ENCODE results near the gene GM2A.
"Not testable (repeated sequence)": the region's sequence is repeated elsewhere in the genome, so short reads cannot be mapped to it uniquely, and the experiment has no call there.

GM2A gene

DNA sequence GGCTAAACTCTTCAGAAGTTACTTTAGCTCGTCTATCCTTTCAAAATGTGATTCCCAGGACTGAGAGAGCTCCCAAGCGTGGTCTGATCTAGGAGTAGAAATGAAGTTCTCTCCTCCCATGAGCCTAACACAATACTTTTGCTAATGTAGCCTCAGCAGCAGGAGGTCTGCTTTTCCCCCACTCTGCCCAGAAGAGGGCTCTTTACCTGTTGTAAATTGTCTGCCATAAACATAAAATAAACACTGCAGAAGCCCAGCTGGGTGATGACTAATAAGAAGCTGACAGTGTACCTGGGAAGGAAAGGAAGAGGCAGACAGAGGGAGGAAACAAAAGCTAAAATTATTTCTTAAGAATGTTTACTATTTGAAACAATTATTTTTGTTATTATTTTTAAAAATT, 35.2 kb downstream of the GM2A start:
- ATAC-seq, result peak; percentile 36
- no peak for DNase-seq

DNA sequence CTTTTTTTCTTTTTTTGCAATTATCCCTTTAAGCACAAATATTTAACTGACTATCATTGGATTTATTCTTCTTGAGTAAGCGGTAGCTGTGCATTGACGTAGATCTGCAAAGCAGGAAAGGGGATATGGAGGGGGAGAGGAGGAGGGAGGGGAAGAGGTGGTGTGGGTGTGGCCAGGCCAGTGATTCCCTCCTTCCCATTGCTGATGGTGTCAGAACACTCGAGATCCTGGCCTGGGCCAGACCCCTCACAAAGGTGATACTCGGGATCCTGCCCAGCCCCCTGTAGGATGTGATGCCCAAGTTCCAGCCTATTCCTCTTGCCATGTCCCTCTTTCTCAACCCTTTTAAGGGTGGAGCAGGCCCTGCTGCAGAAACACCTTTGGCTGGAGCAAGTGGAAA, 40.6 kb downstream of the GM2A start:
- DNase-seq (no peak), ATAC-seq (no peak)

DNA sequence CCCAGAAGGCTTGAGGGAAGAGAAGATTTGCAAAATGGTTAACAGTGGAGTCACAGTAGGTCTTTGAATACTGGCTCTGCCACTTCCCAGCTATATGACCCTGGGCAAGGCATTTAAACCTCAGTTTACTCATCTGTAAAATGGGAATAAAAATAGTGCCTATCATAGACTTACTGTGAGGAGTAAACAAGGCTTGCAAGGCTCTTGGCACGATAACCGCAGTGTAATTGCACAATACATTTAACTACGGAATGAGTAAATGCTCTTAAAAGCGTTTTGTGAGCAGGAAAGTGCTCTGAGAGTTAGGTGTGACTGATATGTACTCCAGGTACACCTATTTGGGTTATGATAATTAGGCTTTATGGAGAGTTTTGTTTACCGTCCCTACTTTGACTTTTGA, 42.2 kb downstream of the GM2A start:
- no peak for DNase-seq
- no peak for ATAC-seq

DNA sequence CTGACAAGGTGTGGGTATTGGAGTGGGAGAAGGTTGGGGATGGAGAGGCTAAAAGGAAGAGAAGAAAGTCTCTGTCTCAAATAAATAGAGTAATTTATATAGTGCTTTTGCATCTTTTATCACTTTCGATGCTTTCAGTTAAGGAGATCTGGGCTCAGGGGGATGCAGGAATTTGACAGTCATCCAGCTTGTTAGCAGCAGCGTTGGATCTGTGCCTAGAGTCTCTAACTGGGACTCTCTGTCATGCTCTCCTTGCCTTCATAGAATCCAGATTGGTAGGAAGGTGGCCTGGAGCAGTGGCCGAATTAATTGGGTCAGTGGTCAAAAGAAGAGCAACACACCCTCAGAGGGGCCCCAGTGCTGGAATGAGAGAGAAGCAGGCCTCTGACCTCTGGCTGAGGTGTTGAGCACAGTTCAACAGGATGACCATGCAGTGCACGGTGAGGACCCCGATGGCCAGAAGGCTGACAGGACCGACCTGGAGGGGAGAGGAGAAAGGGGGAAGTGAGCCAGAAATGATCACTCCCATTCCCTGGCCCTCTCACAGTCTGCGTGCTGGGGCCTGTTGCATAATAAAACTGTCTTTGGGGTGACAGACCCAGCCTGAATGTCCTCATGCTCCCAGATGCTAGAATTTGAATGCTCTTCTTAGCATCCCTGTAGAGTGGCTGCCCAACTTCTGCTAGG, 42.9 kb downstream of the GM2A start:
- ATAC-seq (no peak), DNase-seq (no peak)

DNA sequence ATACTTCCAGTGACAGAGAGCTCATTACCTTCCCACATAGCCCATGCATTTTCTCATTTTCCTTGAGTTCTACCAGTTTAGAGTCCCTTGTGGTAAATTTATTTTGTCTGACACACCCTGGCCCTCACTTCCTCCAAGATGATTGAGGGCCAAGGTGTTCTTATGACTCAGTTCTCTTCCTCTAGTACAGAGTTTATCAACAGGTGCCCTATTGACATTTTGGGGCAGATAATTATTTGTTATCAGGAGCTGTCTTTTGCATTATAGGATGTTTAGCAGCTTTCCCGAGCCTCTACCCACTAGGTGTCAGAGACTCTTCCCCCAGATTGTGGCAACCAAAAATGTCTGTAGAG, 43.5 kb downstream of the GM2A start:
- ATAC-seq (no peak), DNase-seq (no peak)

DNA sequence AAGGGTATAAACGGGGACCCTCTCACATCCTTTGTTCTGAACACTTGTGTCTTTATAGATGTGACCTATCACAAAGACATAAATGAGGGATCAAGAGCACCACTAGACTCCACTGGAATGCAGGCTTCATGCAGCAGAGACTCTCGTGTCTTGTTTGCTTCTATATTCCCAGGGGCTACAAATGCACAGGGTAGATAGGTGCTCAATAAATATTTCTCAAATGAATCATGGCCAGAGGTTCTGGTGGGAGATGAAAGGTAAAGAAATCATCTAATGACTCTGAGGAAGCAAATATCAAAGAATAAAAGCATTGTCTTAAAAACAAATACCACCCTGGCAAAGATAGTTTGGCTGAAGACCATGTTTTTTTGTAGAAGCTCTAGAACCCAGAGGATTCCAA, 44.0 kb downstream of the GM2A start:
- no peak for DNase-seq

DNA sequence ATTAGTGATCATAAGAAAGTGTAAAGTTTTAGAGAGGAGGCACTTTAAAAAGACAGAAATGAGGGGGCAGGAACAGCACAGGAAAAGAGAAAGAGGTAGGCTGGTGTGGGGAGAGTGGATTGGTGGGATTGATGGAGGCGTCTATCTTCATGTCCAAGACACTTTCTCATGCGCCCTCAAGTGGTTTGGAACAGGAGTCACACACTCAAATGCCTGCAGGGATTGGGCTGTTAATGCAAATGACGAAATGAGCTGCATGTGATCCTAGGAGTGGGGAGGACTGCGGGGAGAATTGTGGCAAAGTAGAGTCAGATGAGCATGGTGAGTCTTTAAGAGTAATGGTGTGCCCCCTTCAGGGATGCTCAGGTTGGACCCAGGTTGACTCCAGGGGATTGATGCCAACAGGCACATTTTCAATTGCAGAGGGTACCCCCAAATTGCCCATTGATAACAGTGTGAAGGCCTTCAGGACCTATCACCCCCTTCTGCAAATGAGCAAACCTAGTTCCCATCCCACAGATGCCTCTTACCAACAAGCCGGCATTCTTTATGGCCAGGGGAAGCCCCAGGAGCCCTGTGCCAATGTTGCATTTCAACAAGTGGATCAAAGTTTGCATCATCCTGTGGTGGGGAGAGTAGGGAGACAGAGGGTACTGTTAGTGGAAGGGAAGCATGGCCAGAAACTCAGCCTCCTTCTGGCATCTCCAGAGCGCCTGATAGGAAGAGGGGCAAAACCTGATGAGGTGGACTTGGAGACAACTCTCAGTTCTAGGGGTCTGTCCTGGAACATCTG, 45.3 kb downstream of the GM2A start:
- DNase-seq (no peak), ATAC-seq (no peak)

More for the DNA sequence above, 44.0 kb downstream of the GM2A start:
- no peak for ATAC-seq

DNA sequence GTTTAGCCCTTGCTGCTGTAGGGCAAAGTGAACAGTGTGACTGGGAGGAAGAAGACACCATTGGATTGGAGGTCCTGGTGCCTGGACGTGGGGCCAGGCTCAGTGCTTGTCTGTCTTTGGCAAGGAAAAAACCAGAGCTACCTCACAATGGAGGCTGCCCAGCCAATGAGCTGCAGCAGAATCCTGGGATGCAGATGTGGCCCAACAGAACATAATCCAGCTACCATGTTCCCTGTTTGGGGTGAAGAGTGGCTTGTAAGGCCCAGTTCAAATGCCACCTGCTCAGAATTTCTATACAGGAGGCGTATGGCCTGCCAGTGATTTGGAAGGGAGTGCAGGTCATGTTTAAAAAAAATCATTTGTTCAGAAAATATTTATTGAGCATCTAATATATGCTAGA, 50.7 kb downstream of the GM2A start, which contains the start of gene SLC36A3:
SLC36A3 (minus strand) TSS at position 101 of the 400 bp plus-strand sequence. CDS start 412 bp downstream, outside the sequence.
- no peak for DNase-seq
- no peak for ATAC-seq

DNA sequence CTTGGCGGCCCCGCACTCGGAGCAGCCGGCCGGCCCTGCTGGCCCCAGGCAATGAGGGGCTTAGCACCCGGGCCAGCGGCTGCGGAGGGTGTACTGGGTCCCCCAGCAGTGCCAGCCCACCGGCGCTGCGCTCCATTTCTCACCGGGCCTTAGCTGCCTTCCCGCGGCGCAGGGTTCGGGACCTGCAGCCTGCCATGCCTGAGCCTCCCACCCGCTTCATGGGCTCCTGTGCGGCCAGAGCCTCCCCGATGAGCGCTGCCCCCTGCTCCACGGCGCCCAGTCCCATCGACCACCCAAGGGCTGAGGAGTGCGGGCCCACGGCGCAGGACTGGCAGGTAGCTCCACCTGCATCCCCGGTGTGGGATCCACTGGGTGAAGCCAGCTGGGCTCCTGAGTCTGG, 56.3 kb downstream of the GM2A start:
- not testable (repeated sequence) for DNase-seq, ATAC-seq

DNA sequence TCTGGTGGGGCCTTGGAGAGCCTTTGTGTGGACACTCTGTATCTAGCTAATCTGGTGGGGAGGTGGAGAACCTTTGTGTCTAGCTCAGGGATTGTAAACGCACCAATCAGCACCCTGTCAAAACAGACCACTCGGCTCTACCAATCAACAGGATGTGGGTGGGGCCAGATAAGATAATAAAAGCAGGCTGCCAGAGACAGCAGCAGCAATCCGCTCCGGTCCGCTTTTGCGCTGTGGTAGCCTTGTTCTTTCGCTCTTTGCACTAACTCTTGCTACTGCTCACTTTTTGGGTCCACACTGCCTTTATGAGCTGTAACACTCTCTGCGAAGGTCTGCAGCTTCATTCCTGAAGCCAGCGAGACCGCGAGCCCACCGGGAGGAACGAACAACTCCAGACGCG, 56.8 kb downstream of the GM2A start:
- ATAC-seq, DNase-seq: not testable (repeated sequence)

DNA sequence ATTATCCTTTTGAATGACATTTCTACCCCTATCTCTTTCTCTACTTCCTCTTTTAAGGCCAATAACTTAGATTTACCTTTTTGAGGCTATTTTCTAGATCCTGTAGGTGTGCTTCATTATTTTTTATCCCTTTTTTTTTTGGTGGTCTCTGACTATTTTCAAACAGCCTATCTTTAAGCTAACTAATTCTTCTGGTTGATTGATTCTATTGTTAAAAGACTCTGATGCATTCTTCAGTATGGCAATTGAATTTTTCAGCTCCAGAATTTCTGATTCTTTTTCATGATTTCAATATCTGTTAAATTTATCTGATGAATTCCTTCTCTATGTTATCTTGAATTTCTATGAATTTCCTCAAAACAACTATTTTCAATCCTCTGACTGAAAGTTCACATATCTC, 57.9 kb downstream of the GM2A start:
- DNase-seq, result no peak
- no peak for ATAC-seq

DNA sequence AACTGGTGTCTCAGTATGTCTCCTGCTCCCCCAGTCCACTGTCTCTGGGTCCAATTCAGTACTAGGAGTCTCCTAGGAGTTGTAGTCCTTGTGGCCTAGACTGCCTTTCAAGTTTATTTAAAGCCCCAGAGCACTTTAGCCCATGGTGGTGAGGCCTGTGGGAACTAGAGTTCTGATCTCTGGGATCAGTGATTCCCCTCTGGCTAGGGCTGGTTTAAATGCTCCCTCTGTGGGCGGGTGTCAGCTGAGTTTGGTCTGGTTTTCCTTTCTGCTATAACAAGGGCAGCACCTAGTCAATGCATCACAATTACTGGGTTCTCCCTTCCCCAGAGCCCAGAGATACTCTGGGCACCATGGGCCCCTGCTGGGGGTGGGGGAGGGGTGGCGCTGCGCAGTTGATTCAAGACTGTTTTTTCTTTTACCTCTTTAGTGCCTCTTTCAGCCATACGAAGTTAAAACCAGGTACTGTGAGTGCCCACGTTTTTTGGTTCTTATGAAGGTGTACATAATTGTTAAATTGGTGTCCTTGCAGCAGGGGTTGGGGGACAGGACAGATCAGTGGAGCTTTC, 59.9 kb downstream of the GM2A start:
- ATAC-seq (no peak), DNase-seq (no peak)

DNA sequence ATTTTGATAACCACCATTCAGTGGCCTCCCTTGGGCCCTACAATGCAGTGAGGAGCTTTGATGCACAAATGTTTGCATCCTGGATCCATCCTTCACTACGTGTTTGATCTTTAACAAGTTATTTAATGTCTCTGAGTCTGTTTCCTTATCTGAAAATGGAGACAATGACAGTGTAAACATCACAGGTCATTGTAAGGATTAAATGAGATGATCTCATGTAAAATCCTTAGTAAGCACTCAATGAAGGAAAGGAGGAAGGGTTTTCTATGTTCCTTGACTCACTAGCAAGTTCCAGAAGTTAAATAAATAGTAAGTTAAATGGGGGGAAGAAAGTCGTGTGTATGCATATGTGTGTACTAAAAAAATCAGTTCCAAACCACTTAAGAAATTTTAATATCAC, 60.4 kb downstream of the GM2A start:
- no peak for DNase-seq
- ATAC-seq, result no peak

DNA sequence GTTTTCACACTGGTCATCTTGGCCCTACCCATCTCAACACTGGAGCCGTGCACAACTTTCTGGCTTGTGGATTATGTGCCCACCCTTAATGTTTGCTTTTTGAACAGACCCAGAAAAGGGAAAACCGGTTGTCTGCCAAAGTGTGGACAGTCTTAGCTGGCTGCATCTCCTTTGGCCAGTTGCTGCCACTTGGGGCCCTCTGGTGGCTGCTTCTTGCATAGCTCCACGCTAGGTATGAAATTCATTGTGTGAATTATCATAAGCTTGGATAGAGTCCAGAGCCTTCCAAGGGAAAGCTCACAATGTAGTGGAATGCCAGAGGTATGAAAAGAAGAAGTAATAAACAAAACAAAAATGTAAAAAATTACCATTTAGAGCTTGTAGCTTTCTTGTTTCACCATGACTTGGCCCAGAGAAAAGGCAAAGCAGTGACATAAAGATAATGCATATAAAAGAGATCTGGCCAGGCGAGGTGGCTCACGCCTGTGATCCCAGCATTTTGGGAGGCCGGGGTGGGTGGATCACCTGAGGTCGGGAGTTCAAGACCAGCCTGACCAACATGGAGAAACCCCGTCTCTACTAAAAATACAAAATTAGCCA, 63.1 kb downstream of the GM2A start:
- DNase-seq (peak; percentile 81), ATAC-seq (peak; percentile 62)

DNA sequence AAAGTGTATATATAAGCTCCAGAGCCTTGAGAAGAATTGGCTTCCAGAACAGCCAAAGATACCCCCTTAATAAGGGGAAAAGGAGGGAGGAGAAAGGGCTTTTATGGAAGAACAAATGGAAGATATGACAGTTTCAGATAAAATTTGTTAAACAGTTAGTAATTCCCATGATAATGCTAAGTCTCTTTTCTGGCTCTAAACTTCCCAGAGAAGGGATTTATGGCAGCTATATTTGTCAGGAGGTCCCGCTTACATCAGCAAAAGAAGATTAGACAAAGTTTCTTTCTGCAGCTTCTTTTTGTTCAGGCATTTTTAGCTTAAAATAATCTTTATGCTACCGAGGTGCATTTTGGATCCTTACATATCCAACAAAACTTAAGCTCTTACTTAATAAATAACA, 64.9 kb downstream of the GM2A start:
- ATAC-seq (no peak), DNase-seq (no peak)

DNA sequence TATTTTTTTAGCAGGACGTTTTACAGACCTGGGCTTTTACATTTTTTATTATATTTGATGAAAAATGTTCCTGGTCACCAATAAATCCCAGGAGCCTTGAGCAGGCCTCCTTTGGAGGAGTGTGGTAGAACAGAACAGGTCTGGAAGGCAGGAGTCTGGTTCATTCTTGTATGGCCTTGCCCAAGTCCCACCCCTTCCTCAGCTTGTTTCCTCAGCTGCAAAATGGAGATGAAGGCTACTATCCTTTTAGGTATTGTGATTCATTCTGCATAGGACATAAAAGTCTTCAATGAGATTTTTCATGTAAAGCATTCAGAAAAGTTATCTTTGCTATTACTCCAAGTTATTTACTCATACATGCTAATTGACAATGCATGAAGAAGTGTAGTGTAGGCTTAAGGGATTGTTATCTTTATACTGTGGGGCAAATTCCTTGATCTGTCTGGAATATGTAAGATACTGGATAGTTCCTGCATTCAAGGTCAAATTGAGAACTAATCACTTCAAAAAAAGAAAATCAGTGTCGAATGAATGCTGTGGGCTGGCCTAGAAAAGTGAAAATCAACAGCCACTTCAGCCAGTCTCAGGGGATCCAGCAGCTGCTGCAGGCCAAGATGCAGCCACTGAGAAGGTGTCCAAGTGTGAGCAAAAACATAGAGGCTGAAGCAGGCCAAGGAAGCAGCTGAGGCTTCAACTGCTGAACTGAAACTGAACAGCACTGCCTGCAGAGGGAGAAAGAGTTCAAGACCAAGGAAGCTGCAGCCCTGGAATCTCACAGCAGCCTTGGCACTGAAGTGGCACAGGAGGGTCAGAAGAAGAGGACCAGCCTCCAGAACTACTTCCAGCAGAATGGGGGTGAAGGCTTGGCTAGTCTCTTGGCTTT, 66.1 kb downstream of the GM2A start:
- ATAC-seq, result no peak

More for the DNA sequence above, 66.1 kb downstream of the GM2A start:
- DNase-seq, result no peak

Data from stimulated activated naive CD8-positive, alpha-beta T cell treated with anti-CD3 and anti-CD28 coated beads, Interleukin-15, Interleukin-2, amounts not matched to agents 100 U/mL and 50 U/mL, for 24 hours (primary cell).